NCI-H146 (cell line): ENCODE data around the gene RARB.

Experiments used
- DNase-seq: peaks from one replicate; lab custom pipeline; 2025; lab: John Stamatoyannopoulos, UW

Gene RARB

DNA sequence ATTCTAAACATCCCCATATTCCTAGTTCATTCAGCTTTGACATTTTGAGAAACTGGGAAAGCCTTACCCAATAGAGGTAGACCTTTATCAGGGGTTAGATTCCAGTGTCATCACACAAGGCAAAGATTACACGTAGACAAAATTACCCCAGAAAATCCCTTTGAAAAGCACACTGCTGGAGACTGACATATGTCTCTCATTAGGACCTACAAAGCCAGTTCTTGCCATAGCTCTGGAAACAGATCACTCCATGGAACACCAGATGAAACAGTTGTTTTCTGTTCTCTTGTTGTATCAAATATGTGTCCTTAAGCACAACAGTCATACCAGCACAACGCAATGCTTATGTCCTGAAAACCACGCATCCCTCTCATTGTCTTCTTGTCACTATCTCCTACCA is 44.7 kb downstream of the RARB start:
- no peak for DNase-seq

DNA sequence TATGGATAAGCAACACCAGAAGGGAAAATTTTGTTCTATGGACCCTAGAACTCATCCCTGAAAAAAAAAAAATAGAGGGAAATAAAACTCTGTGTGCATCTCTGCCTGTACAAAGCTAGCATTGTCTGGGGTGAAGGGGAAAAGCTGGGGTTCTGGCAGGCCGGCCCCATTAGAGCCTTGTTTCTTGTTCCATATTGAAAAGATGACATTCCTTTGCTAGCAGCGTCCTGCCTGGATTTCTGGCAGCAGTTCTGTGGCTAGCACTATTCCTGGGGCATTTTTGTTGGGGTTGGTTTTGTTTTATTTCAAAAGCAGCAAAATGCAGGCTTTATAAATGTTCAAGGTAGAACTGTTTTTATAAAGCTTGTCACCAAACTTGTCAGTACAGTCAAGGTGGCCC is 45.2 kb downstream of the RARB start:
- no peak for DNase-seq

DNA sequence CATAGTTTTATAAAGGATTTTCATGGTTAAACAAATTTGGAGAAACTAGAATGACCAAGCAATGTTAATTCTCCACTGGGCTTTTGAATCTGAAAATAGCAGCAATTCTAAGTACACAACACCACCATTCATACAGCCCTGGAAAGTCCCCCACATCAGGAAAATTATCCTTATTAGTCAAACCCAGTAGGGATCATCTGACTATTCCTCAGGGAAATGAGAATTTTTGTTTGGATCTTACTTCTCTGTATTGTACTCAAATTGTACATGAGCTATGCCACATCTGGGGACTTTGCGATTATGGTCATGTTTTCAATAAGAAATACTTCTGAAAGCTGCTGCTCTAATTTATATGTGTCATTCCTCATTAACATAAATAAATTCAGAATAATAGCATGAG is 46.0 kb downstream of the RARB start:
- no peak for DNase-seq

GRCh38 chr3:25476639-25477038 is 48.6 kb downstream of the RARB start:
- no peak for DNase-seq

- DNase-seq, result no peak
Measured at GRCh38 chr3:25478211-25478757, 50.2 kb downstream of the RARB start.

- DNase-seq, result no peak
Measured at GRCh38 chr3:25478964-25479726, 51.1 kb downstream of the RARB start.

- DNase-seq, result no peak
Measured at GRCh38 chr3:25479727-25480010, 51.6 kb downstream of the RARB start.

DNA sequence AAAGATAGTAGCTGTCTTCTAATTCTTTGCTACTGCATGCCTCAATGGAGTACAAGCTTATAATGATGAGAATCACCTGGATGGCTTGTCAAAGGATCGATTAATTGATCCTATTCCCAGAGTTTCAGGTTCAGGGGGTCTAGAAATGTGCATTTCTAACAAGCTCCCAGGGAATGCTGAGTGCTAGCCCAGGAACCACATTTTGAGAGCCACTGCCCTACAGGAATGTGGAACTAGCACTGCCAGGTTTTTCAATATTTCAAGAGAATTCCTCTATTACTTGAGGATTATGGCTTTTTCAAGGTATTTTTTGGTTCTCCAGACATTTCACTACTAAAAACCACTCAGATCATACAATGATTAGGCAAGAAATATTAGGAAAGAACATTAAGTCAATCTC is 52.7 kb downstream of the RARB start:
- no peak for DNase-seq

- DNase-seq, result no peak
Measured at GRCh38 chr3:25481386-25481785, 53.3 kb downstream of the RARB start.

DNA sequence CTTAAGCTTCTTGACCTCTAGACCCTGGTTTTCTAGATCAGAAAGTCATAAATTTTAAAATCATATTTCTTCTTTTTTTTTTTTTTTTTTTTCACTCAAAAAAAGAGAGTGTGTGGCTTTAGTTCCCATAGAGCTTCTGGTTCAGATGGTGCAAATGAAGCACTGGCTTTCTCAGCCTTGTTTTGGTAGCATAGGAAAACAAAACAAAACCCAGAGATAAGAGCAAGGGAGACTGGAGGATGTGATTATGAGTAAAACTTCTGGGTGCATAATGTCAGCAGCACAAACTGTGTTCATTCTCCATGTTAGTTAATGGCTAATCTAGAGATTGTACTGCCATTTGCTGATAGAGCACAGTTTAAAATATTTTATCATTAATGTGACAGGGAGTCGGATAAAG is 55.4 kb downstream of the RARB start:
- no peak for DNase-seq

DNA sequence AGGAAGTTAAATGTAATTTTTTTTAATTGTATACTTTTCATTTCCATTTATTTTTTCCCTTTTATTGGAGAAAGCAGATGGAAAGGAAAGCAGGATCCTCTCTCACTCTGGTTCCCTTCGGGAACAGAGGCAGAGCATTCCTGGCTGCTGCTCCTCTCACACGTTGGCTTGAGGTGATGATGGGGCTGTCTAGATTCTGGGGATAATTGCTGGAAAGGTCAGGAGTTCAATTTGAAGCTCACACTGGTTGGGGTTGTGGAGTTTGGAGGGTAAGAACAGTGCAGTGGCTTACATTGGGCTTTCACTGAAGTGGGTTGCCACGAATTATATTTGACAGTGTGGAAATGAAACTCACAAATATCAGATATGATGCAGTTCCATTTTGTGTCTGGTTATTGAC is 57.6 kb downstream of the RARB start:
- DNase-seq, result no peak

- DNase-seq, result no peak
Measured at GRCh38 chr3:25486932-25487331, 58.9 kb downstream of the RARB start.

- DNase-seq, result no peak
Measured at GRCh38 chr3:25489858-25490593, 62.0 kb downstream of the RARB start.

GRCh38 chr3:25493246-25493645 is 65.2 kb downstream of the RARB start:
- no peak for DNase-seq

DNA sequence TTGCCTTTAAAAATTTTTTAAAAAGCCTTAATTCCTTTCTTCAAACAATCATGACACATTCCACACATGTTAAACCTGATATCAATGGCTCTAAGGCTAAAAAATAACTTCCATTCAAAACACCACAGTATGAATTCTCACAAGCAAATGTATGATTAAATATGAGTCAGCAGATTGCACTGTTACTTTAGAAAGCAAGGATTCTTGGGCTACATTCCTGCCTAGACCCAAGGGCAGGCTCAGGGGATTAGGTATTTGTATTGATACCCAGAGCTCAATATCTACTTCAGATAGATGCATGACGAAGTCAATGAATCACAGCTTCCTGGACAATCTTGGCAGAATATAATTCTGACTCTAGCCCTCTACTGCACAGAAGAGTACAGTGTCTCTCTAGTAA is 65.7 kb downstream of the RARB start:
- DNase-seq, result no peak

DNA sequence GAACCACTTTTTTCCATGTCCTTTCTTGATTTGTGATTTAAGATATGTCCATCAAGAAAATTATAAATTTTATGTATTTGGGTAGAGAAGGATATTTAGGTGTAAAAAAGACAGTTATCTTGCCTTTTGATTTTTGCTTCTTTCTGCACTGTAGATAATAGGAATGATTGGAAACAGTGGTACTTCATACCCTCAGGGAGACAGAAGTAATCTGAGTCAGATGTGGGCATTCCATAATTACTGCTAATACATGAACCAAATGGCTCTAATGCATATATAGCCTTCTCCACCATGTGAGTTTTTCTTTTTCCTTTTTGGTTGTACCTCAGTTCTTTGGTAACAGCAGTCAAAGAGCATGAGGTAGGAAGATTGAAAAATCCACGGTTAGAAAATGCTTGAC is 67.2 kb downstream of the RARB start:
- DNase-seq, result no peak

GRCh38 chr3:25495726-25496253 is 67.7 kb downstream of the RARB start:
- DNase-seq, result no peak

GRCh38 chr3:25497096-25497495 is 69.0 kb downstream of the RARB start:
- DNase-seq, result no peak

DNA sequence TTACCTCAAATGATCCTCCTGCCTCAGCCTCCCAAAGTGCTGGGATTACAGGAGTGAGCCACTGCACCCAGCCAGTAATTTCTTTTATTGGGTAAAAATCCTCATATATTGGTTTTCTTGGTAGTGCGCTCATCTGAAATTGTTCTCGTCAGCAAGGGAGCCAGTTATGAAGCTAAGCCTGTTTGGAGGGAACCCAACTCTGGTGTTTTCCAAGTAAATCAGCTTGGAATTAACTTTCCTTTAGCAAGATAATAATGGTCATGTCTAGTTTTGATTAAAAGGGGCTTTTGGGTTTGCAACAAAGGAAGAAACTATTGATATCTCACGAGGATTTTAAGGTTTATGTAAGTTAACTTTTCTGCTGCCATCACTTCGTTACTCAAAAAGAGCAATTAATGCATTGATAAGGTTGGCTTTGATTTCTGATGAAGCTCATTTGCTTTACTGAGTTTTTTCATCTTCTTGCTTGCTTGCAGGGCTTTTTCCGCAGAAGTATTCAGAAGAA is 72.7 kb downstream of the RARB start:
- no peak for DNase-seq

DNA sequence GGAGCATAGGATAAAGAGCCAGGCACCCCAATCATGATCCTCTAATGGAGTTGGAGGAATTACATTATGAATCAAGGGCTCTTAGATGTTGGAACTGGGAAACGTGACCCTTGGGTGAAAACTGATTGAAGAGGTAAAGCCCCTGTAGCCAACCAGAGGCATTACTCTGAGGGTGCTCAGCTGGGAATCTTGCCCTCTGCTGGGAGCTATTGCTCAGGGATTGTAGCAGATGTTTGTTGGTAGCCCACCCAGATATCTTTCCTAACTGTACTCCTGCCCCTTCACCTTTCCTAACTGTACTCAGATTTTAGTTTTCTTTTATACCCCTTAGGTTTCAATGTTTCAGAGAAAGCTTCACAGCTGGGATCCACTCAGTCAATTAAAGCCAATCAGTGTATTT is 74.2 kb downstream of the RARB start:
- no peak for DNase-seq

DNA sequence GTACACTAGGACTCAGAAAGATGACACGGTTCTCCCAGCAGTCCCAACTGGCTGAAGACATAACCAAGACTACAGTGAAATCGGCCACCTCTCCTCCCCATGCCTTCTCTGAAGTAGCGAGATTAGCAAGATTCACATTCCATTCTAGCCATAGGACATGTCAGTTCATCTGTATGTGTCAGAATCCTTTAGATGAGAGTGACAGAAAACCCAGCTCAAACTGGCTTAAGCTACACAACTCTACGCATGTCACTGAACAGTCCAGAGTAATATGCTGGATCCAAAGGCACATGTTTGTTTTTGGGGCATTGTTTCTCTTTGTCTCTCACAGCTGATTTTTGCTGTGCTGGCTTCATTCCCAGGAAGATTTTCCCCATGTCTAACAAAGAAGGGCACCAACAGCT is 75.8 kb downstream of the RARB start:
- DNase-seq, result no peak

GRCh38 chr3:25505581-25505980 is 77.5 kb downstream of the RARB start:
- no peak for DNase-seq

DNA sequence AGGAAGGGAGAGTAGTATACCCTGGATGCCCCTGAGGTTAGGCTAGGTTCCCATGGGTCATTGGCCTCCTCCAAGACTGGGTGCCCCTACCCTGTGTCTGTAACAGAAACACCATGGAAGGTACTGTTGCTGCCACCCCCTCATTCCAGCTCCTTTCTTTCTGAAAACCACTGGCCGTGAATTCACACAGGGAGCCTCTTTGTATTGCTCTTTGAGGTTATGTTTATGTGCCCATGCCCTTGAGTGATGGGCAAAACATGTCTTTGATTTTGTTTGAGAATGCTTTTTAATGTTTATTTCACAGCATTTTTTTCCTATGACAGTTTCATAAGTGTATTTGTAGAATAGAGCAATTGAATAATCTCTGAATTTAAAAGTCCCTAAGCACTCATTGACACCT is 79.7 kb downstream of the RARB start:
- no peak for DNase-seq
